Right atrium auricular region (tissue), 2 donors: Measurements from ENCODE around the gene STARD8. TPM values are rescaled to one million over a fixed set of nuclear protein-coding genes. Genes with fewer than 3 reads are reported as not detected.

ENCODE experiments used
- DNase-seq: peaks from one replicate; pipeline ENCODE4 v3.0.0-alpha.2; 2019; ENCODE audit warnings: low spot score
- H3K27ac ChIP-seq, 2 donors: fragments of 200-600 bp; sonication (generic); 1 replicate in 1 of 2; 2 replicates in 1 of 2; pipeline ENCODE4 v1.5.1; 2016 to 2019
- H3K27me3 ChIP-seq, 2 donors: fragments of 200-600 bp; sonication (generic); one replicate each; pipeline versions ENCODE4 v1.5.1 to v1.6.0; 2017 to 2019
- H3K36me3 ChIP-seq: fragments of 200-600 bp; sonication (generic); one replicate; pipeline ENCODE4 v1.5.1; 2016
- H3K4me1 ChIP-seq, 2 donors: fragments of 200-600 bp; sonication (generic); one replicate each; pipeline versions ENCODE4 v1.5.1 to v1.6.0; 2017 to 2019
- H3K4me3 ChIP-seq, 2 donors: fragments of 200-600 bp; sonication (generic); 1 replicate in 1 of 2; 2 replicates in 1 of 2; pipeline ENCODE4 v1.5.1; 2017 to 2019; ENCODE audit warnings: mild to moderate bottlenecking in 1 of 2, moderate library complexity in 1 of 2
- H3K9me3 ChIP-seq, 2 donors: fragments of 200-600 bp; sonication (generic); one replicate each; pipeline ENCODE4 v1.5.1; 2019
- CTCF ChIP-seq, 2 donors: fragments of 200-600 bp; sonication (generic); IDR thresholded peaks; one replicate each; pipeline ENCODE4 v1.5.1; 2019; ENCODE audit warnings: antibody characterized with exemption in 2 of 2
- total RNA-seq, 2 donors: library from RNA; depleted of rRNA; stranded (reverse); fragments of >200 nt; gene quantifications; one replicate each; pipeline ENCODE4 v1.1.0, GENCODE V29; 2016

The STARD8 gene
- total RNA-seq, 2 donors from 2014 or later: 8.3 to 14.6 TPM

- H3K27me3 ChIP-seq: no peaks in the 10 kb centered on the region
- H3K27ac ChIP-seq: no peak overlapping the region
- no peak overlapping the region for H3K4me3 ChIP-seq
- H3K9me3 ChIP-seq: no peaks in the 10 kb centered on the region
- no peak for DNase-seq
- H3K4me1 ChIP-seq: no peaks in the 10 kb centered on the region
- H3K36me3 ChIP-seq: peaks cover 15% of the 10 kb centered on the region
- TF ChIP-seq CTCF (IDR thresholded peaks at IDR 0.05): no peak
Observed at GRCh38 chrX:68723491-68724155, 76.2 kb downstream of the STARD8 start.

- Histone ChIP-seq H3K4me1 (no peaks in the 10 kb centered on the region), H3K27ac (no peak overlapping the region), H3K4me3 (no peak overlapping the region), H3K36me3 (peaks cover 15% of the 10 kb centered on the region), H3K9me3 (no peaks in the 10 kb centered on the region), H3K27me3 (no peaks in the 10 kb centered on the region)
- TF ChIP-seq CTCF (IDR thresholded peaks at IDR 0.05): no peak
- no peak for DNase-seq
Observed at GRCh38 chrX:68724531-68725020, 77.1 kb downstream of the STARD8 start.

GRCh38 chrX:68725756-68726365 is 78.4 kb downstream of the STARD8 start:
- Histone ChIP-seq H3K27ac (no peak overlapping the region), H3K4me1 (no peaks in the 10 kb centered on the region), H3K36me3 (peaks cover 10% of the 10 kb centered on the region), H3K4me3 (no peak overlapping the region), H3K27me3 (no peaks in the 10 kb centered on the region), H3K9me3 (no peaks in the 10 kb centered on the region)
- no peak for TF ChIP-seq CTCF (IDR thresholded peaks at IDR 0.05)
- DNase-seq: no peak

GRCh38 chrX:68726366-68726765 is 78.9 kb downstream of the STARD8 start:
- TF ChIP-seq CTCF (IDR thresholded peaks at IDR 0.05): no peak
- no peak overlapping the region for H3K4me3 ChIP-seq
- no peak for DNase-seq

GRCh38 chrX:68727696-68728095 is 80.2 kb downstream of the STARD8 start:
- no peak for TF ChIP-seq CTCF (IDR thresholded peaks at IDR 0.05)
- Histone ChIP-seq H3K4me1 (no peaks in the 10 kb centered on the region), H3K36me3 (peaks cover under 1% of the 10 kb centered on the region), H3K4me3 (no peak overlapping the region), H3K27ac (no peak overlapping the region), H3K27me3 (no peaks in the 10 kb centered on the region), H3K9me3 (no peaks in the 10 kb centered on the region)
- DNase-seq: no peak

More at GRCh38 chrX:68726366-68726765, 78.9 kb downstream of the STARD8 start:
- Histone ChIP-seq H3K27me3 (no peaks in the 10 kb centered on the region), H3K4me1 (no peaks in the 10 kb centered on the region), H3K27ac (no peak overlapping the region), H3K36me3 (peaks cover 6% of the 10 kb centered on the region), H3K9me3 (no peaks in the 10 kb centered on the region)
